HEK293 (cell line): ENCODE measurements around the gene UTP4.

Experiments used
- ZNF37A ChIP-seq: fragments of 450-650 bp; IDR thresholded peaks from 2 replicates; pipeline ENCODE4 v1.5.1; 2018; ENCODE audit warnings: missing biosample characterization, missing genetic modification characterization
- ZNF558 ChIP-seq: fragments of 450-650 bp; formaldehyde crosslinking; IDR thresholded peaks from 2 replicates; pipeline ENCODE4 v1.5.1; 2016; ENCODE audit warnings: missing biosample characterization, missing genetic modification characterization
- ZSCAN16 ChIP-seq: fragments of 450-650 bp; formaldehyde crosslinking; IDR thresholded peaks from 2 replicates; pipeline ENCODE4 v1.5.1; 2016; ENCODE audit warnings: missing biosample characterization, missing genetic modification characterization
- TF ChIP-seq, protein P1 (sequence below): fragments of 450-650 bp; formaldehyde crosslinking; IDR thresholded peaks from 2 replicates; pipeline ENCODE4 v1.5.1; 2017; ENCODE audit warnings: missing biosample characterization, mild to moderate bottlenecking, missing genetic modification characterization, moderate library complexity
- TF ChIP-seq, protein P2 (sequence below): fragments of 450-650 bp; formaldehyde crosslinking; IDR thresholded peaks from 2 replicates; pipeline ENCODE4 v1.5.1; 2016; ENCODE audit warnings: missing biosample characterization, missing genetic modification characterization, borderline replicate concordance
- TF ChIP-seq, protein P3 (sequence below): fragments of 450-650 bp; formaldehyde crosslinking; IDR thresholded peaks from 2 replicates; pipeline ENCODE4 v1.5.1; 2016; ENCODE audit warnings: missing biosample characterization, missing genetic modification characterization
- TF ChIP-seq, protein P4 (sequence below): fragments of 450-650 bp; formaldehyde crosslinking; IDR thresholded peaks from 2 replicates; pipeline ENCODE4 v1.5.1; 2016; ENCODE audit warnings: missing biosample characterization, missing genetic modification characterization, low read depth
- TF ChIP-seq, protein P5 (sequence below): IDR thresholded peaks from 2 replicates; pipeline ENCODE4 v1.6.1; 2011; ENCODE audit warnings: mild to moderate bottlenecking, low read depth, low read length, borderline replicate concordance
- TF ChIP-seq, protein P6 (sequence below): fragments of 450-650 bp; formaldehyde crosslinking; IDR thresholded peaks from 2 replicates; pipeline ENCODE4 v1.5.1; 2016; ENCODE audit warnings: missing biosample characterization, missing genetic modification characterization

DNA sequence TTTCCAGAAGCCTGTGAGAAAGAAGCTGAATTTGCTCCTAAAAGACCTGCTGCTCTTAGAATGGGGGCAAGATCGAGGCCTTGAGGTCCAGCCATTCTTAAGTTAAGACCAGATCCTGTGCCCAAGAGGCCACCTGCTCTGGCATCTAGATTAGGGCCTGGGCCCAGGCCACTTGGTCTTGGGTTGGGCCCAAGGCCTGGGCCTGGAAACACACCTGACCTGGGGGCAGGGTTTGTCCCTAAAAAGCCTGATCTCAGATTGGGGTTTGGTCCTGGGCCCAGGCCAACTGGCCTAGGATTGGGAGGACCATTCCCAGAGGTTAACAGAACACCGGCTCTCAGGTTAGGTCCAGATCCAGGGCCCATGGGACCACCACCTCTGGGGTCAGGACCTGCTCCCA is 12.9 kb upstream of the UTP4 start:
- TF ChIP-seq ZSCAN16 (tag by site-specific recombination): no peak
- TF ChIP-seq, protein P1, sequence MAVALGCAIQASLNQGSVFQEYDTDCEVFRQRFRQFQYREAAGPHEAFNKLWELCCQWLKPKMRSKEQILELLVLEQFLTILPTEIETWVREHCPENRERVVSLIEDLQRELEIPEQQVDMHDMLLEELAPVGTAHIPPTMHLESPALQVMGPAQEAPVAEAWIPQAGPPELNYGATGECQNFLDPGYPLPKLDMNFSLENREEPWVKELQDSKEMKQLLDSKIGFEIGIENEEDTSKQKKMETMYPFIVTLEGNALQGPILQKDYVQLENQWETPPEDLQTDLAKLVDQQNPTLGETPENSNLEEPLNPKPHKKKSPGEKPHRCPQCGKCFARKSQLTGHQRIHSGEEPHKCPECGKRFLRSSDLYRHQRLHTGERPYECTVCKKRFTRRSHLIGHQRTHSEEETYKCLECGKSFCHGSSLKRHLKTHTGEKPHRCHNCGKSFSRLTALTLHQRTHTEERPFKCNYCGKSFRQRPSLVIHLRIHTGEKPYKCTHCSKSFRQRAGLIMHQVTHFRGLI (tag by site-specific recombination): no peak
- TF ChIP-seq, protein P2, sequence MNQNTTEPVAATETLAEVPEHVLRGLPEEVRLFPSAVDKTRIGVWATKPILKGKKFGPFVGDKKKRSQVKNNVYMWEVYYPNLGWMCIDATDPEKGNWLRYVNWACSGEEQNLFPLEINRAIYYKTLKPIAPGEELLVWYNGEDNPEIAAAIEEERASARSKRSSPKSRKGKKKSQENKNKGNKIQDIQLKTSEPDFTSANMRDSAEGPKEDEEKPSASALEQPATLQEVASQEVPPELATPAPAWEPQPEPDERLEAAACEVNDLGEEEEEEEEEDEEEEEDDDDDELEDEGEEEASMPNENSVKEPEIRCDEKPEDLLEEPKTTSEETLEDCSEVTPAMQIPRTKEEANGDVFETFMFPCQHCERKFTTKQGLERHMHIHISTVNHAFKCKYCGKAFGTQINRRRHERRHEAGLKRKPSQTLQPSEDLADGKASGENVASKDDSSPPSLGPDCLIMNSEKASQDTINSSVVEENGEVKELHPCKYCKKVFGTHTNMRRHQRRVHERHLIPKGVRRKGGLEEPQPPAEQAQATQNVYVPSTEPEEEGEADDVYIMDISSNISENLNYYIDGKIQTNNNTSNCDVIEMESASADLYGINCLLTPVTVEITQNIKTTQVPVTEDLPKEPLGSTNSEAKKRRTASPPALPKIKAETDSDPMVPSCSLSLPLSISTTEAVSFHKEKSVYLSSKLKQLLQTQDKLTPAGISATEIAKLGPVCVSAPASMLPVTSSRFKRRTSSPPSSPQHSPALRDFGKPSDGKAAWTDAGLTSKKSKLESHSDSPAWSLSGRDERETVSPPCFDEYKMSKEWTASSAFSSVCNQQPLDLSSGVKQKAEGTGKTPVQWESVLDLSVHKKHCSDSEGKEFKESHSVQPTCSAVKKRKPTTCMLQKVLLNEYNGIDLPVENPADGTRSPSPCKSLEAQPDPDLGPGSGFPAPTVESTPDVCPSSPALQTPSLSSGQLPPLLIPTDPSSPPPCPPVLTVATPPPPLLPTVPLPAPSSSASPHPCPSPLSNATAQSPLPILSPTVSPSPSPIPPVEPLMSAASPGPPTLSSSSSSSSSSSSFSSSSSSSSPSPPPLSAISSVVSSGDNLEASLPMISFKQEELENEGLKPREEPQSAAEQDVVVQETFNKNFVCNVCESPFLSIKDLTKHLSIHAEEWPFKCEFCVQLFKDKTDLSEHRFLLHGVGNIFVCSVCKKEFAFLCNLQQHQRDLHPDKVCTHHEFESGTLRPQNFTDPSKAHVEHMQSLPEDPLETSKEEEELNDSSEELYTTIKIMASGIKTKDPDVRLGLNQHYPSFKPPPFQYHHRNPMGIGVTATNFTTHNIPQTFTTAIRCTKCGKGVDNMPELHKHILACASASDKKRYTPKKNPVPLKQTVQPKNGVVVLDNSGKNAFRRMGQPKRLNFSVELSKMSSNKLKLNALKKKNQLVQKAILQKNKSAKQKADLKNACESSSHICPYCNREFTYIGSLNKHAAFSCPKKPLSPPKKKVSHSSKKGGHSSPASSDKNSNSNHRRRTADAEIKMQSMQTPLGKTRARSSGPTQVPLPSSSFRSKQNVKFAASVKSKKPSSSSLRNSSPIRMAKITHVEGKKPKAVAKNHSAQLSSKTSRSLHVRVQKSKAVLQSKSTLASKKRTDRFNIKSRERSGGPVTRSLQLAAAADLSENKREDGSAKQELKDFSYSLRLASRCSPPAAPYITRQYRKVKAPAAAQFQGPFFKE (tag by site-specific recombination): no peak
- TF ChIP-seq, protein P3, sequence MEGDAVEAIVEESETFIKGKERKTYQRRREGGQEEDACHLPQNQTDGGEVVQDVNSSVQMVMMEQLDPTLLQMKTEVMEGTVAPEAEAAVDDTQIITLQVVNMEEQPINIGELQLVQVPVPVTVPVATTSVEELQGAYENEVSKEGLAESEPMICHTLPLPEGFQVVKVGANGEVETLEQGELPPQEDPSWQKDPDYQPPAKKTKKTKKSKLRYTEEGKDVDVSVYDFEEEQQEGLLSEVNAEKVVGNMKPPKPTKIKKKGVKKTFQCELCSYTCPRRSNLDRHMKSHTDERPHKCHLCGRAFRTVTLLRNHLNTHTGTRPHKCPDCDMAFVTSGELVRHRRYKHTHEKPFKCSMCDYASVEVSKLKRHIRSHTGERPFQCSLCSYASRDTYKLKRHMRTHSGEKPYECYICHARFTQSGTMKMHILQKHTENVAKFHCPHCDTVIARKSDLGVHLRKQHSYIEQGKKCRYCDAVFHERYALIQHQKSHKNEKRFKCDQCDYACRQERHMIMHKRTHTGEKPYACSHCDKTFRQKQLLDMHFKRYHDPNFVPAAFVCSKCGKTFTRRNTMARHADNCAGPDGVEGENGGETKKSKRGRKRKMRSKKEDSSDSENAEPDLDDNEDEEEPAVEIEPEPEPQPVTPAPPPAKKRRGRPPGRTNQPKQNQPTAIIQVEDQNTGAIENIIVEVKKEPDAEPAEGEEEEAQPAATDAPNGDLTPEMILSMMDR (tag by site-specific recombination): no peak
- TF ChIP-seq ZNF37A (tag by site-specific recombination): no peak
- no peak for TF ChIP-seq ZNF558 (tag by site-specific recombination)
- TF ChIP-seq, protein P4, sequence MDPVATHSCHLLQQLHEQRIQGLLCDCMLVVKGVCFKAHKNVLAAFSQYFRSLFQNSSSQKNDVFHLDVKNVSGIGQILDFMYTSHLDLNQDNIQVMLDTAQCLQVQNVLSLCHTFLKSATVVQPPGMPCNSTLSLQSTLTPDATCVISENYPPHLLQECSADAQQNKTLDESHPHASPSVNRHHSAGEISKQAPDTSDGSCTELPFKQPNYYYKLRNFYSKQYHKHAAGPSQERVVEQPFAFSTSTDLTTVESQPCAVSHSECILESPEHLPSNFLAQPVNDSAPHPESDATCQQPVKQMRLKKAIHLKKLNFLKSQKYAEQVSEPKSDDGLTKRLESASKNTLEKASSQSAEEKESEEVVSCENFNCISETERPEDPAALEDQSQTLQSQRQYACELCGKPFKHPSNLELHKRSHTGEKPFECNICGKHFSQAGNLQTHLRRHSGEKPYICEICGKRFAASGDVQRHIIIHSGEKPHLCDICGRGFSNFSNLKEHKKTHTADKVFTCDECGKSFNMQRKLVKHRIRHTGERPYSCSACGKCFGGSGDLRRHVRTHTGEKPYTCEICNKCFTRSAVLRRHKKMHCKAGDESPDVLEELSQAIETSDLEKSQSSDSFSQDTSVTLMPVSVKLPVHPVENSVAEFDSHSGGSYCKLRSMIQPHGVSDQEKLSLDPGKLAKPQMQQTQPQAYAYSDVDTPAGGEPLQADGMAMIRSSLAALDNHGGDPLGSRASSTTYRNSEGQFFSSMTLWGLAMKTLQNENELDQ (tag by site-specific recombination): no peak
- TF ChIP-seq, protein P5, sequence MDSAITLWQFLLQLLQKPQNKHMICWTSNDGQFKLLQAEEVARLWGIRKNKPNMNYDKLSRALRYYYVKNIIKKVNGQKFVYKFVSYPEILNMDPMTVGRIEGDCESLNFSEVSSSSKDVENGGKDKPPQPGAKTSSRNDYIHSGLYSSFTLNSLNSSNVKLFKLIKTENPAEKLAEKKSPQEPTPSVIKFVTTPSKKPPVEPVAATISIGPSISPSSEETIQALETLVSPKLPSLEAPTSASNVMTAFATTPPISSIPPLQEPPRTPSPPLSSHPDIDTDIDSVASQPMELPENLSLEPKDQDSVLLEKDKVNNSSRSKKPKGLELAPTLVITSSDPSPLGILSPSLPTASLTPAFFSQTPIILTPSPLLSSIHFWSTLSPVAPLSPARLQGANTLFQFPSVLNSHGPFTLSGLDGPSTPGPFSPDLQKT: no peak
- TF ChIP-seq, protein P6, sequence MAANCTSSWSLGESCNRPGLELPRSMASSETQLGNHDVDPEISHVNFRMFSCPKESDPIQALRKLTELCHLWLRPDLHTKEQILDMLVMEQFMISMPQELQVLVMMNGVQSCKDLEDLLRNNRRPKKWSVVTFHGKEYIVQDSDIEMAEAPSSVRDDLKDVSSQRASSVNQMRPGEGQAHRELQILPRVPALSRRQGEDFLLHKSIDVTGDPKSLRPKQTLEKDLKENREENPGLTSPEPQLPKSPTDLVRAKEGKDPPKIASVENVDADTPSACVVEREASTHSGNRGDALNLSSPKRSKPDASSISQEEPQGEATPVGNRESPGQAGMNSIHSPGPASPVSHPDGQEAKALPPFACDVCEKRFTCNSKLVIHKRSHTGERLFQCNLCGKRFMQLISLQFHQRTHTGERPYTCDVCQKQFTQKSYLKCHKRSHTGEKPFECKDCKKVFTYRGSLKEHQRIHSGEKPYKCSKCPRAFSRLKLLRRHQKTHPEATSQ (tag by site-specific recombination): no peak
